ENCODE results near the gene SLIT1.
"Not testable (repeated sequence)": the region's sequence is repeated elsewhere in the genome, so short reads cannot be mapped to it uniquely, and the experiment has no call there.

Gene SLIT1

GRCh38 chr10:97034958-97035769 is 150.6 kb downstream of the SLIT1 start:
- no peak for DNase-seq (ENCODE audit: low spot score)
- TF ChIP-seq CTCF (IDR thresholded peaks at IDR 0.05; ENCODE audit: extremely low read depth, missing control alignments): no peak

- no peak for DNase-seq (ENCODE audit: low spot score)
- TF ChIP-seq CTCF (IDR thresholded peaks at IDR 0.05; ENCODE audit: extremely low read depth, missing control alignments): no peak
Measured at GRCh38 chr10:97034301-97034700, 151.5 kb downstream of the SLIT1 start.

- DNase-seq (ENCODE audit: low spot score): not testable (repeated sequence)
Measured at GRCh38 chr10:97033841-97034240, 151.9 kb downstream of the SLIT1 start.

- DNase-seq (ENCODE audit: low spot score): no peak
- no peak for TF ChIP-seq CTCF (IDR thresholded peaks at IDR 0.05; ENCODE audit: extremely low read depth, missing control alignments)
Measured at GRCh38 chr10:97032624-97033023, 153.1 kb downstream of the SLIT1 start.

GRCh38 chr10:97031459-97031858 is 154.3 kb downstream of the SLIT1 start:
- no peak for TF ChIP-seq CTCF (IDR thresholded peaks at IDR 0.05; ENCODE audit: extremely low read depth, missing control alignments)
- no peak for DNase-seq (ENCODE audit: low spot score)

GRCh38 chr10:97030894-97031293 is 154.9 kb downstream of the SLIT1 start:
- DNase-seq (ENCODE audit: low spot score): no peak
- TF ChIP-seq CTCF (IDR thresholded peaks at IDR 0.05; ENCODE audit: extremely low read depth, missing control alignments): no peak

- TF ChIP-seq CTCF (IDR thresholded peaks at IDR 0.05; ENCODE audit: extremely low read depth, missing control alignments): no peak
Measured at GRCh38 chr10:97029271-97029670, 156.5 kb downstream of the SLIT1 start.

GRCh38 chr10:97028832-97029178 is 157.0 kb downstream of the SLIT1 start:
- DNase-seq (ENCODE audit: low spot score): no peak
- no peak for TF ChIP-seq CTCF (IDR thresholded peaks at IDR 0.05; ENCODE audit: extremely low read depth, missing control alignments)

More at GRCh38 chr10:97029271-97029670, 156.5 kb downstream of the SLIT1 start:
- no peak for DNase-seq (ENCODE audit: low spot score)
